OCI-LY3 (cell line): ENCODE results near the gene HLTF.
A peak's percentile ranks its signal among the peaks of the same experiment; 100 is the strongest.

Experiments
- H2AFZ ChIP-seq: fragments of 200-600, 300-600 bp; shearing (Covaris generic); 2 replicates; pipeline ENCODE4 v1.6.0; 2014; ENCODE audit warnings: antibody characterized with exemption, low read depth, low read length
- H3K27ac ChIP-seq: fragments of 200-600, 300-600 bp; sonication (generic); 2 replicates; pipeline ENCODE4 v1.5.1; 2014; ENCODE audit warnings: mild to moderate bottlenecking, low read length, moderate library complexity, mixed read lengths
- H3K27me3 ChIP-seq: fragments of 200-600, 300-600 bp; sonication (generic); 2 replicates; pipeline ENCODE4 v1.6.1; 2014; ENCODE audit warnings: low read depth, low read length, mixed read lengths
- H3K36me3 ChIP-seq: fragments of 200-600, 300-600 bp; sonication (generic); replicated peaks from 2 replicates; pipeline ENCODE3; 2014; ENCODE audit warnings: low read depth, low read length, mixed read lengths
- H3K4me1 ChIP-seq: fragments of 300-600, 200-600 bp; sonication (generic); 2 replicates; pipeline ENCODE4 v1.6.1; 2014; ENCODE audit warnings: low read length, mixed read lengths
- H3K4me2 ChIP-seq: fragments of 200-600, 300-600 bp; sonication (generic); 2 replicates; pipeline ENCODE4 v1.6.1; 2014; ENCODE audit warnings: low read length, mixed read lengths
- H3K4me3 ChIP-seq: fragments of 300-600, 200-600 bp; sonication (generic); 2 replicates; pipeline ENCODE4 v1.5.1; 2014; ENCODE audit warnings: antibody characterized with exemption, mild to moderate bottlenecking, low read length, moderate library complexity
- H3K79me2 ChIP-seq: fragments of 300-600, 200-600 bp; shearing (Covaris generic); 2 replicates; pipeline ENCODE4 v1.6.1; 2014; ENCODE audit warnings: mild to moderate bottlenecking, low read length, mixed read lengths
- H3K9ac ChIP-seq: fragments of 300-600, 200-600 bp; shearing (Covaris generic); 2 replicates; pipeline ENCODE4 v1.6.0; 2014; ENCODE audit warnings: mild to moderate bottlenecking, low read length, moderate library complexity
- H3K9me3 ChIP-seq: fragments of 200-600, 300-600 bp; shearing (Covaris generic); 2 replicates; pipeline ENCODE4 v1.6.1; 2014; ENCODE audit warnings: low read length, mixed read lengths; ENCODE audit not compliant: insufficient read depth
- H4K20me1 ChIP-seq: fragments of 200-600, 300-600 bp; sonication (generic); 2 replicates; pipeline ENCODE4 v1.6.1; 2016; ENCODE audit warnings: low read length, mixed read lengths; ENCODE audit not compliant: insufficient read depth
- EZH2phosphoT487 ChIP-seq: fragments of 200-600 bp; shearing (Covaris generic); IDR thresholded peaks from 2 replicates; pipeline ENCODE4 v1.6.1; 2018; ENCODE audit warnings: antibody characterized with exemption, mixed run types, low read depth
- TF ChIP-seq, protein P1 (sequence below): fragments of 200-600, 300-600 bp; sonication (generic); IDR thresholded peaks from 2 replicates; pipeline ENCODE4 v1.5.1; 2014; ENCODE audit warnings: antibody characterized with exemption, low read length, low read depth

HLTF gene

DNA sequence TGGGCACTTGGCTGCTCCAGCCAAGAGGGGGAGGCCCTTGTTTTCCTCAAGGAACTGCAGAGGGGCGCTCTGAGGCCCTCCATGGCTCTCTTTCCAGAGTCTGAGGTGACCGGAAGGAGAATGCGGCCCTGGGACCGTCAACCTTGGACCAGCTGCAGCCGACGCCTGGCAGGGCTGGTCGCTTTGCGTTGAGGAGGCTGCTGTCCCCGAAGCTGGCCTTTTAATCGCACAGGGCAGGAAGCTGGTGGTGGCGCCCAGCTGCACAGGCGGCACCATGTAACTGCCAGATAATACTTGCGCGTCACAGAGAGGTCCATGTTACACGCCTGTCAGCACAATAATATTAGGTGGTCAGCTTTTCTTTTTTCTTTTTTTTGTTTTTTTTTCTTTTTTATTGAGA is 875 bp upstream of the HLTF start:
- peaks cover 48% of the 10 kb centered on the region for H3K4me1 ChIP-seq
- peaks cover 6% of the 10 kb centered on the region; the same call in 1 of the 2 replicates for H3K79me2 ChIP-seq
- no peaks in the 10 kb centered on the region for H3K9me3 ChIP-seq
- no peaks in the 10 kb centered on the region for H4K20me1 ChIP-seq
- H3K27me3 ChIP-seq: no peaks in the 10 kb centered on the region
- no peak overlapping the region for H3K4me3 ChIP-seq
- H3K4me2 ChIP-seq: no peak overlapping the region
- H3K27ac ChIP-seq: no peak overlapping the region
- H3K9ac ChIP-seq: no peak overlapping the region
- H3K36me3 ChIP-seq: no peaks in the 10 kb centered on the region
- no peak overlapping the region for H2AFZ ChIP-seq
- no peak for TF ChIP-seq EZH2phosphoT487
- TF ChIP-seq, protein P1, sequence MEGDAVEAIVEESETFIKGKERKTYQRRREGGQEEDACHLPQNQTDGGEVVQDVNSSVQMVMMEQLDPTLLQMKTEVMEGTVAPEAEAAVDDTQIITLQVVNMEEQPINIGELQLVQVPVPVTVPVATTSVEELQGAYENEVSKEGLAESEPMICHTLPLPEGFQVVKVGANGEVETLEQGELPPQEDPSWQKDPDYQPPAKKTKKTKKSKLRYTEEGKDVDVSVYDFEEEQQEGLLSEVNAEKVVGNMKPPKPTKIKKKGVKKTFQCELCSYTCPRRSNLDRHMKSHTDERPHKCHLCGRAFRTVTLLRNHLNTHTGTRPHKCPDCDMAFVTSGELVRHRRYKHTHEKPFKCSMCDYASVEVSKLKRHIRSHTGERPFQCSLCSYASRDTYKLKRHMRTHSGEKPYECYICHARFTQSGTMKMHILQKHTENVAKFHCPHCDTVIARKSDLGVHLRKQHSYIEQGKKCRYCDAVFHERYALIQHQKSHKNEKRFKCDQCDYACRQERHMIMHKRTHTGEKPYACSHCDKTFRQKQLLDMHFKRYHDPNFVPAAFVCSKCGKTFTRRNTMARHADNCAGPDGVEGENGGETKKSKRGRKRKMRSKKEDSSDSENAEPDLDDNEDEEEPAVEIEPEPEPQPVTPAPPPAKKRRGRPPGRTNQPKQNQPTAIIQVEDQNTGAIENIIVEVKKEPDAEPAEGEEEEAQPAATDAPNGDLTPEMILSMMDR: no peak

DNA sequence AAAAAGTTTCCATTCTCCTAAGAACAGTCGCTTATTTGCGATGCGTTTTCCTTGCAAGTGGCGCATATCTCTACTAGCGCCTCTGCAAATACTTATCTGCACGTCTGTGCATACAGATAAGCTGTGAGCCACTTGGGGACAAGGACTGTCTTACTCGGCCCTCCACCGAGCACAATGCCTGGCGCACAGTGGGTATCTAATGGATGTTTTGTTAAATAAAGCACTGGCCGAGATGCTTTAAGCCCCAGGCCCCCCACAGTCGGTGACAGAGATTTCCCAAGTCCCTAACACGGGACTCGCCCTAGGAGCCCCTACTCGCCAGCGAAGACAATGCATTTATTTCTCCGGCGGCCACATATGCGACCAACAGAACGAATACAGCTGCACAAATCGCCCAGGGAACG is 503 bp downstream of the HLTF start:
- Histone ChIP-seq H3K36me3 (no peaks in the 10 kb centered on the region), H2AFZ (peak overlapping the region; percentile 90), H3K4me1 (peaks cover 35% of the 10 kb centered on the region), H4K20me1 (no peaks in the 10 kb centered on the region), H3K79me2 (peaks cover 6% of the 10 kb centered on the region; the same call in 1 of the 2 replicates), H3K4me3 (peak overlapping the region; percentile 92), H3K9ac (peak overlapping the region; percentile 65), H3K9me3 (no peaks in the 10 kb centered on the region), H3K27ac (0 out of 2 replicates have a peak overlapping the region, but pooled peaks have one; percentile 11), H3K27me3 (no peaks in the 10 kb centered on the region), H3K4me2 (peak overlapping the region; percentile 92)
- TF ChIP-seq, protein P1: no peak
- no peak for TF ChIP-seq EZH2phosphoT487

DNA sequence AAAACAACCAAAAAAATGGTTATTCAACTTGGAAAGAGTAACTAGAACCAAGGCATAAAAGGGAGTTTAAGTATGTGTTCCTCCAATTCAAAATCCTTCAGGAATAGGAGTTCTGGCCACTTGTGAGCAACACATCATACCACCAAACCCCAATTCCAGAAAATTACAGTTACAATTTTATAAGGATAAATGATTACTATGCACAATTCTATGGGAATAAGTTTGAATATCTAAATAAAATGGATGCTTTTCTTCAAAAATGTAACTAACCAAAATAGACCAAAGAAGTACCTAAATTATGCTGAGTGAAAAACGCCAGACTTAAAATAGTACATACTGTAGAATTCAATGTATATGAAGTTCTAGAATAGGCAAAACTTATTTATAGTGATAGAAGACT is 4.6 kb downstream of the HLTF start:
- H3K27ac ChIP-seq: no peak overlapping the region
- peaks cover 9% of the 10 kb centered on the region for H3K4me1 ChIP-seq
- H3K79me2 ChIP-seq: peaks cover 6% of the 10 kb centered on the region; the same call in 1 of the 2 replicates
- H3K9me3 ChIP-seq: no peaks in the 10 kb centered on the region
- no peaks in the 10 kb centered on the region for H4K20me1 ChIP-seq
- H3K4me2 ChIP-seq: no peak overlapping the region
- H3K27me3 ChIP-seq: no peaks in the 10 kb centered on the region
- H3K36me3 ChIP-seq: peaks cover 2% of the 10 kb centered on the region
- TF ChIP-seq, protein P1: no peak
- TF ChIP-seq EZH2phosphoT487: no peak
- no peak overlapping the region for H3K4me3 ChIP-seq
- H2AFZ ChIP-seq: no peak overlapping the region
- no peak overlapping the region for H3K9ac ChIP-seq

DNA sequence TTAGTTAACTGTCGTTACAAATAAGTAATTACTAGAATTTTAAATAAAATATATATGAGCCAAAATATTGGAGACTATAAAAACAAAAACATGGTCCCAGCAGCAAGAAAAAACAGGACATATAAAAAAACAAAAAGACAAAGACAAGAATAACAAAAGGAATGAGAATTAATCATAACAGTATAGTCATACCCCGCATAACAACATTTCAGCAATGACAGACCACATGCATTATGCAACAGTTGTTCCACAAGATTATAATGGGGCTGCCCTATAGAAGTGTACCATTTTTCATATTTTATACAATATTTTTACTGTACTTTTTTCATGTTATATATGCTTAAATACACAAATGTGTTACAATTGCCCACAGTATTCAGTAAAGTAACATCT is 5.6 kb downstream of the HLTF start:
- H3K4me3 ChIP-seq: no peak overlapping the region
- H3K27me3 ChIP-seq: no peaks in the 10 kb centered on the region
- H3K9me3 ChIP-seq: no peaks in the 10 kb centered on the region
- peaks cover 6% of the 10 kb centered on the region; the same call in 1 of the 2 replicates for H3K79me2 ChIP-seq
- H4K20me1 ChIP-seq: no peaks in the 10 kb centered on the region
- no peak overlapping the region for H3K9ac ChIP-seq
- H2AFZ ChIP-seq: no peak overlapping the region
- H3K4me1 ChIP-seq: peaks cover 6% of the 10 kb centered on the region
- H3K4me2 ChIP-seq: no peak overlapping the region
- no peak overlapping the region for H3K27ac ChIP-seq
- peaks cover 2% of the 10 kb centered on the region for H3K36me3 ChIP-seq
- TF ChIP-seq EZH2phosphoT487: no peak
- TF ChIP-seq, protein P1: no peak
